Measurements from ENCODE around the gene STK39. TPM values are rescaled to one million over a fixed set of nuclear protein-coding genes. Genes with fewer than 3 reads are reported as not detected.

The STK39 gene
- total RNA-seq, 2 experiments from 2014 or later, result 17.7 to 41.1 TPM

DNA sequence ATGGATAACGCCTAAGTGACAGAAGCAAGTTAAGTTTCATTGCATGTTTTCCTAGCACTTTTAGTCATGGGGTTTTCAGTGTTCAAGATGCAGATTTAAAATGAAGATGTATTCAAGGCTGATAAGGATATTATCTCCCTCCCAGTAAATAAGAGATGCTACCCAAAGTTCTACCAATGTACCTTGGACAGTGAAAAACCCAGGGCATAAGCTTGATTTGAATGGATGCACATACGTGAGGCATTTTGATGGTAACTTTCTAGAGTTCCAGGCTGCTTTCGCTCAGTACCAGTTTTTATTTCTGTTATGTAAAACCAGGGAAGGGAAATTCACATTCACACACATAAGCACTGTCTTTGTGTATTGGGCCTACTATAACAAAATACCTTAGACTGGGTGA lies 90.3 kb downstream of the STK39 start:
- H3K4me2 ChIP-seq (ENCODE audit: low read length), result no peak overlapping the region
- H3K36me3 ChIP-seq (ENCODE audit: insufficient read depth, low read length), result peaks cover 12% of the 10 kb centered on the region; the same call in 1 of the 2 replicates
- TF ChIP-seq CTCF (conservative IDR thresholded peaks at IDR 0.05; ENCODE audit: low read length) (no peak), EZH2phosphoT487 (IDR thresholded peaks at IDR 0.05; ENCODE audit: borderline replicate concordance, low read depth, low read length) (no peak)
- BruUV-seq (replicated peaks), result no TSS peak
- no peak overlapping the region for H3K4me3 ChIP-seq (ENCODE audit: low read depth, low read length, poor library complexity, severe bottlenecking)
- intact Hi-C loops (cut with micrococcal nuclease; ENCODE audit: unreplicated experiment), result no loop called here
- no peak for DNase-seq (ENCODE audit: low spot score)
- H3K4me1 ChIP-seq (ENCODE audit: insufficient read depth, low read length, poor library complexity, severe bottlenecking), result no peaks in the 10 kb centered on the region
- POLR2A ChIA-PET, result interaction anchor here (1.2 kb wide), 1 partner anchor 82 kb away, joined by 4 read pairs; no protein-coding TSS in a partner anchor
- no peaks in the 10 kb centered on the region for H3K9me3 ChIP-seq (ENCODE audit: low read length)
- no peaks in the 10 kb centered on the region for H4K20me1 ChIP-seq (ENCODE audit: insufficient read depth, low read length)
- H3K9me2 ChIP-seq (ENCODE audit: insufficient read depth, low read length), result no peaks in the 10 kb centered on the region
- H3K79me2 ChIP-seq (ENCODE audit: insufficient read depth, low read depth, low read length), result no peaks in the 10 kb centered on the region
- CTCF ChIA-PET (ENCODE audit: unreplicated experiment), result no interaction called here
- H3K27ac ChIP-seq (ENCODE audit: low read depth, low read length, poor library complexity, severe bottlenecking), result no peak overlapping the region
- no peak overlapping the region for H2AFZ ChIP-seq (ENCODE audit: low read length)

DNA sequence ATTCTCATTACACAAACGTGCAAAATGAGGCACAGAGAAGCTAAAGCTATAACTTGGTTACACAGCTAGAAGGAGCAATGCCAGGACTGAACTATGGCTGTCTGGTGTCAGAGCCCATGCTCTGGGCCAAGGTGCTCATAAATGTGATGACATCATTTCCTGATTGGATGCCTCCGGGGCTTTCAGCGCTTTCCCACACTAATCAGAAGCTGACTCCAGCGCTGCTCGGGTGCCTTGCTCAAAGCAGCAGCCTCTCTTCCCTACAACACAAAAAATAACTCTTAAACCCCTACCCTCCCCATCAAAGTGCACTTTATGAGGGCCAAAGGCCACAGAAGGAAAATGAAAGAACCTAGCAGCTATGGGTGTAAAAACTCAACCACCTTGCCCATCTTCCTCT lies 90.7 kb downstream of the STK39 start:
- BruUV-seq (replicated peaks), result no TSS peak
- no peak overlapping the region for H3K4me2 ChIP-seq (ENCODE audit: low read length)
- ChIA-PET CTCF (ENCODE audit: unreplicated experiment) (no interaction called here), POLR2A (interaction anchor here (1.2 kb wide), 1 partner anchor 82 kb away, joined by 4 read pairs; no protein-coding TSS in a partner anchor)
- no peaks in the 10 kb centered on the region for H3K79me2 ChIP-seq (ENCODE audit: insufficient read depth, low read depth, low read length)
- no peaks in the 10 kb centered on the region for H4K20me1 ChIP-seq (ENCODE audit: insufficient read depth, low read length)
- no peaks in the 10 kb centered on the region for H3K9me2 ChIP-seq (ENCODE audit: insufficient read depth, low read length)
- intact Hi-C loops (cut with micrococcal nuclease; ENCODE audit: unreplicated experiment), result no loop called here
- peaks cover 12% of the 10 kb centered on the region; the same call in 1 of the 2 replicates for H3K36me3 ChIP-seq (ENCODE audit: insufficient read depth, low read length)
- TF ChIP-seq CTCF (conservative IDR thresholded peaks at IDR 0.05; ENCODE audit: low read length) (no peak), EZH2phosphoT487 (IDR thresholded peaks at IDR 0.05; ENCODE audit: borderline replicate concordance, low read depth, low read length) (no peak)
- no peaks in the 10 kb centered on the region for H3K9me3 ChIP-seq (ENCODE audit: low read length)
- no peak overlapping the region for H3K4me3 ChIP-seq (ENCODE audit: low read depth, low read length, poor library complexity, severe bottlenecking)
- H2AFZ ChIP-seq (ENCODE audit: low read length), result no peak overlapping the region
- no peak overlapping the region for H3K27ac ChIP-seq (ENCODE audit: low read depth, low read length, poor library complexity, severe bottlenecking)
- no peaks in the 10 kb centered on the region for H3K4me1 ChIP-seq (ENCODE audit: insufficient read depth, low read length, poor library complexity, severe bottlenecking)
- DNase-seq (ENCODE audit: low spot score), result no peak

DNA sequence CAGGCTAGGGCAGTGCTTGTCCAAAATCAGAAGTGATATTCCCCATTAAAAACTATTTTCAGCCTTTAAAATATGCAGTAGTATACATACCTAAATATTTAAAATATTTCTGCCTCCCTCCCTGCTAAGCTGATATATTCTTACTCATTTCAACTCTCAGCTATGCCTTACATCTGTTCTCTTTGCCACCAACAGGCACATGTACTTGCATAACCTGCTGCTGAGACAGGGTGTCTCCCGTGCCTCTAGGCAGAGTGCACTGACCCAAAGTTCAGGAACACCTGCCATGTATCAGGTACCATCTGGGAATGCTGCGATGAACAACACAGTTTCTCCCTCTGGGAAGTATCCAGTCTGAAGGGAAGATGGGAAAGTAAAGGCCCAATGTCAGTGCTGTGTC lies 91.7 kb downstream of the STK39 start:
- Histone ChIP-seq H3K9me3 (ENCODE audit: low read length) (no peaks in the 10 kb centered on the region), H3K9me2 (ENCODE audit: insufficient read depth, low read length) (no peaks in the 10 kb centered on the region), H3K27ac (ENCODE audit: low read depth, low read length, poor library complexity, severe bottlenecking) (no peak overlapping the region), H3K4me2 (ENCODE audit: low read length) (no peak overlapping the region), H4K20me1 (ENCODE audit: insufficient read depth, low read length) (no peaks in the 10 kb centered on the region), H3K4me1 (ENCODE audit: insufficient read depth, low read length, poor library complexity, severe bottlenecking) (no peaks in the 10 kb centered on the region), H3K36me3 (ENCODE audit: insufficient read depth, low read length) (peaks cover 4% of the 10 kb centered on the region; the same call in 1 of the 2 replicates), H3K79me2 (ENCODE audit: insufficient read depth, low read depth, low read length) (no peaks in the 10 kb centered on the region), H3K4me3 (ENCODE audit: low read depth, low read length, poor library complexity, severe bottlenecking) (no peak overlapping the region), H2AFZ (ENCODE audit: low read length) (no peak overlapping the region)
- POLR2A ChIA-PET, result interaction anchor here (0.8 kb wide), 1 partner anchor 10 kb away, joined by 4 read pairs; no protein-coding TSS in a partner anchor
- TF ChIP-seq CTCF (conservative IDR thresholded peaks at IDR 0.05; ENCODE audit: low read length) (no peak), EZH2phosphoT487 (IDR thresholded peaks at IDR 0.05; ENCODE audit: borderline replicate concordance, low read depth, low read length) (no peak)
- CTCF ChIA-PET (ENCODE audit: unreplicated experiment), result interaction anchor here (0.6 kb wide), 2 partner anchors 9 to 156 kb away, joined by 3 read pairs; no protein-coding TSS in a partner anchor
- no peak for DNase-seq (ENCODE audit: low spot score)
- BruUV-seq (replicated peaks), result no TSS peak
- intact Hi-C loops (cut with micrococcal nuclease; ENCODE audit: unreplicated experiment), result no loop called here
